Muscle of arm (tissue), 12 donors: Measurements from ENCODE around the gene MGAT5. TPM values are rescaled to one million over a fixed set of nuclear protein-coding genes. Genes with fewer than 3 reads are reported as not detected.

ENCODE experiments used
- DNase-seq: peaks from one replicate; pipeline ENCODE4 v3.0.0-alpha.2; 2013
- polyA plus RNA-seq, 12 donors: library from polyadenylated mRNA; unstranded; fragments of 120-200 nt; gene quantifications; one replicate each; pipeline ENCODE4 v1.2.1, GENCODE V29; 2013; ENCODE audit not compliant: insufficient read length in 12 of 12

MGAT5 gene
- polyA plus RNA-seq, 12 donors, result 15.9 to 25.1 (median 20.2) TPM; not detected in 1

DNA sequence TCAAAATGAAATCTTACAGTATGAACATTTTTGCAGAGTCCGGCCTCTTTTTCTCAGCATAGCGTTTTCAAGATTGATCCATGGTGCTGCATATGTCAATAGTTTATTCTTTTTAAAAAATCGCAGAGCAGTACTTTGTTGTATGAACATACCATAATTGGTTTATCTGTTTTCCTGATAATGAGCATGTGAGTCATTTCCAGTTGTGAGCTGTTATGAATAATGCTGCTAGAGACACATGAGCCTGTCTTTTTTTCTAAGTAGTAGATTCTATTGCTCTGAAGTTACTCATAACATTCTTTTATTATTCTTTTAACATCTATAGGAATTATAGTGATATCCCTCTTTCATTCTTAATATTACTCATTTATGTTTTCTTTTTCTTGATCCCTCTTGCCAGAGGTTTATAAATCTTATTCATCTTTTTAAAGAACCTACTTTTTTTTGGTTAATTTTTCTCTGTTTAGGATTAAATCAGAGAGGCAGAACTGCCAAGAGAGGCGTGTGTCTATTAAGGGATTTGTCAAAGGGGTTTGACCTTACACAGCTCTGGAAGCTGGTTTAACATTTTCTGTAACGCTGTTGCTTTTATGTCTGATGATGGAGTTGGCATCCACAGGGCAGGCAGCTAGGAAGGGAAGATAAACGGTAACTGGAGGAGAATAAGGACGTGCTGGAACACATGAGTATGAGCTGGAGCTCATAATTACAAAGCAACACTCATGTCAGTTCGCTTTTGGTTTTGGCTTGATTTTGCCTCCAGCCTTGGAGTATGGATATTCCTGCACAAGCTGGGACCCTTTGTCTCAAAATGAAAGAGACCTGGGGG, 47.4 kb downstream of the MGAT5 start:
- DNase-seq, result no peak

DNA sequence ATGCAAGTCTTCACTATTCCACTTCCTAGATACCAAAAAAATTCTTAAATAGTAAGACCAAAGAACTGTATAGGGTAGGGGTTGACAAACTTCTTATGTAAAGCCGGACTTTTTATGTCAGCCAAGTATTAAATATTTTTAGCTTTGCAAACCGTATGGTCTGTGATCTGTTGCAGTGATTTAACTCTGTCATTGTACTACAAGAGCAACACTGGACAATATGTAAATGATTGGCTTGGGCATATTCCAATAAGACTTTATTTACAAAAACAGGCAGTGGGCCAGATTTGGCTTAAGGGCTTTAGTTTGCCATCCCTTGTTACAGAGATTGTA, 48.0 kb downstream of the MGAT5 start:
- no peak for DNase-seq

DNA sequence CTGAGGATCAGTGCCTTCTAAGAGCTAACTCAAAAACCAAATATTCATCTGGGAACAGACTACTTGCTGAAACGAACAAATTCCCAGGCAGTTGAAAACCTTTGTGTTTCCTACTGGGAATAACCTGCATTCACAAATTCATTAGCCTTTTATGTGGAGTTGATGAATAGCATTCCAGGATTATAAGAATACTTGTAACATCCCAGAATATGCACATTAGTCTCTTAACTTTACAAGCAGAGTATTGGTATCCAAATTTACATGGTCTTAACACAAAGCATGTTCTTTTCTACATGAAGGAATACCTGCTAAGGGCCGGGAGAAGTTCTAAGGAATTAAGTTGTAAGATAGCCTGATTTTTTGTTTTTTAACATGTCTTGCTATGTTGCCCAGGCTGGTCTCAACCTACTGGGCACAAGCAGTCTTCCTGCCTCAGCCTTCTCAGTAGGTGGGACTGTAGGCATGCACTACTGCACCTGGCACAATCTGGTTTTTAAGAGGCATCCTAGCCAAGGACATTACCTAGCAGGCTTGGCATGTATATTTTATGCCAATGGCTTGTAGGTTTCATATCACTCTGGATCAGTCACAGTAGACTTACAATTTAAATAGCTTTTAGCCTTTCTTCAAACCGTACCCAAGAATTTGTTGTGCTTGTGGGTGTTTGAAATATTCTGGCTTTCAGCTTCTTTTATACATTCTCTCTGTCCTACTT, 50.7 kb downstream of the MGAT5 start:
- DNase-seq, result no peak

DNA sequence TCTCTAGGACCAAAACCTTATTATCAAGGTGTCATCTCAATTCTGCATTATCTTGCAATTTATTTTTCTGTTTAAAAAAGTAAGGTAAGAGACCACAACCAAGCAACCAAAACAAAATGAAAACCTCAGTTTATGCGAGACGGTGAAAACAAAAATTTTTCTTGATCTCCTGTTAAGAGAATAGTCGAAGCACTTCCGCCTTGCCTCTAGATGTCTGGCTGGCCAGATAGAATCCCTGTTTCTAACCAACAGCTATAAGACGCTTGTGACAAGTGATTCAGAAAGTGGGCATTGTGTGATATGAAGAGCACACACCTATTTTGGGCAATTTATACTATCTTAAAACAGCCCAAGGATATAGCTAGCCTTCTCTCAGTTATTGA, 51.2 kb downstream of the MGAT5 start:
- no peak for DNase-seq

DNA sequence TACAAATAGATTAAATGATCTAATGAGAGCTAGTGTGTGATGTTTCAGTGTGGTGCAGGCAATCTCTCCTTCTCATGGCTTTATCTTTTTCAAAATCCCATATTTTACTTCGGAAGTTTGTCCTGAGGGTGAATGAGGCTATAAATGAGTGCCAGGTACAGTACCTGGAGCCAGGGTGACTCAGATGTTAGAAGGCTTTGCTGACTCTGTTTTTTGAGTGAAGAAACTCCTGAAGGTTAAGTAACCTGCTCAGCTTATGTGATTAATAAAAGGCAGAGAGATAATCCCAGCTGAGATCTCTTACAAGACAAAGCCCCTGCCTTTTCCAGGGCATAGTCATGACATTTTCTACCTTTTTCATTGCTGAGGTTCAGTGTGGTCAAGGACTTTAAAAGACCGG, 52.6 kb downstream of the MGAT5 start:
- DNase-seq, result no peak

DNA sequence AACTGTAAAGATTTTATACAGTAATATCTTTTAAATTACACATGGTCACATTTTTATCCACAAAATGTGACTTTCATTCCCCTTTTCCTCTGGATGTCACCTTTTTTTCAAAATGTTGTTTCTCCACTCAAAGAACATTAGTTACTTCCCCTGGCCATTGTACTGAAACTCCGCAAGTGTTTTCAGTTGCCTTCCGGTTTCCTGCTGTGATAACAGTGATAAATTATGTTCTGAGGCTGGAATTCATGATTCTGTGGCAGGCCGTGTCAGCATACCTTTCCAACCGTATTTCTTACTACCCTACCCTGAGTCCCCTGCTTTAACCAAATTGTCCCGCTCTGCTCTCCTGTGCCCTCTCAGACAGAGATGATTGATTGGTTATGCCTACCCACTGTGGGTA, 53.5 kb downstream of the MGAT5 start:
- DNase-seq, result no peak

DNA sequence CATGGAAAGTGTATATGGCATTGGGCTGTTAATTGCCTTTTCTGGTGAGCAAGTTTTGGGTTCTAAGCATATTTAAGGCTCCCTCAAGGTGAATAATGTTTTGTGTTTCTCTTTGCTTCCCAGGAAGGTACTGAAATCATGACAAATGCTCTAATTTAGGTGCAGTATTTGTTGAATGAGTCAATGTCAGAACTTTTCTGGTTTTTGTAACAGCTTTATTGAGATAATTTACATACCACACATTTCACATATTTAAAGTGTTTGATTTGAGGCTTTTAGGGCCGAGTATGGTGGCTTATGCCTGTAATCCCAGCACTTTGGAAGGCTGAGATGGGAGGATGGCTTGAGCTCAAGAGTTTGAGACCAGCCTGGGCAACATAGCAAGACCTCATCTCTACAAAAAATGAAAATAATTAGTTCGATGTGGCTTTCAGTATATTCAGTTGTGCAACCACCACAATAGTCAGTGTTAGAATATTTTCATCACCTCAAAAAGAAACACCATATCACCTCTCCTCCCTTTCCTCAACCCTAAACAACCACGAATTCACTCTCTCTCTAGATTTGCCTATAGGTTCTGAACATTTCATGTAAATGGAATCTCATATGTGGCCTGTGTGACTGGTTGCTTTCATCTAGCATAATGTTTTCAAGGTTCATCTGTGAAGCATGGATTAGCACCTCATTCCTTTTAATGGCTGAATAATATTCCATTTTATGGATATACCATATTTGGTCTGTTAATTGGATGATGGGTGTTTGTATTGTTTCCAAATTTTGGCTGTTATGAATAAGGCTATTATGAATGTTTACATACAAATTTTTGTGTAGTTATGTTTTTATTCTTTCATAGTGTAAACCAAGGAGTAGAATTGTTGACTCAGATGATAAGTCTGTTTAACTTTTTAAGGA, 54.9 kb downstream of the MGAT5 start:
- no peak for DNase-seq

DNA sequence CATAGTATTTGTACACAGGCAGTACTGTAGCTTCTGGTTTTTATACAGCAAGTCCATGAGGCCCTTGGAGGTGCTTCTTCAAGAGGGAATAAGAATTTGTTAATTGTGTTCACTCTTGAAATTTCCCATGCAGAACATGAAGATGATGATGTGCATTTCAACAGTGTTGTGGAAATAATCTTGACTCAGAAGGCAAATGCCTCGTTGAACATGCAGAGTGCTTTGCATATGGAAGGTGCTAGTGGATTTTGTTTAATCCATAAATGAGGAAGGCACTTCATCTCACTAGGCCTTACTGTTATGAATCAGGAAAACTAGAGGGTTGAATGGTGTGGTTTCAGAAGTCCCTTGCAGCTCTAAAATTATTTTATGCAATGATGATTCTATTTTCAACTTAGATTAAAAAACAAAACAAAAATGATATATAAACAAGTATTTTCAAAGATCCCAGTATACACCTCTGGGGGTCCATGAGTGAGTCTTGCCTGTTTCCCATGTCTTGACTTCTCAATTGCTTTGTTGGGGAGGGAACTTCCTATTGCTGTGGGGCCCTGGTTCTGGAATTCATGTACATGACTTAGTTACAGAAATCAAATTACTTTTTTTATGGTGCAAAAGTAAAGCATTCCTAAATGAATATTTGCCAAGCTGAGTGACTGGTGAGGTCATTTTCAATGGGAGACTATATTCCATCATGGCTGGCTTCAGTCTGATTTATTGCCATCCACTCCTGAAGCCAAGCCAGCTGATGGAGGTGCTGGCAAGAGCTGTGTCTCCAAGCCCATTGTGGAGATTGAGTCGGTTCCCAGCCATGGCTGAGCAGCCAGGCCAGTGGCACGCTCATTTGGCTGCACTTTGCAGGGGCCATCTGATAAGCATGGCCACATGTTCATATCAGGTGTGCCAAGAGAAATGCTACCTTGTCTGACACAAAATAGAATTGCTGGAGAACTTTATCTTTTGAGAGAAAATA, 56.5 kb downstream of the MGAT5 start:
- DNase-seq, result no peak

DNA sequence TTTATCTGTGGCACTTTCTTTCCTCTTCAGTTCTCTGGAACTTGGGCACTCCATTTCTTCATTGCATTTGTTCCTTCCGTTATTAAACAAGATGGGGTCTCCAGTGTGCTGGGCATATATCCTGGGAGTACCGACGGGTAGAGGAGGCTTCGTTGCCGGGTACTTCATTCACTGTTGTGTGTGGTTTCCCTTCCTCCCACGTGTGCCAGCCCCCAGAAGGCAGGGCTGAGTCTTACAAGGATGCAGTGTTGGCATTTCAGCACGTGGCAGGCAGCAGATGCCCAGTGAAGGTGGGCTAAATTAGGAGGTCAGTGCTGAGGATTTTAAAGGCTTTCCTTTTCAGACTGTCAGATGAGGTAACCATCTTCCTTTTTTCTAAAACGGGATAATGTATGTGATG, 58.6 kb downstream of the MGAT5 start:
- DNase-seq, result no peak

DNA sequence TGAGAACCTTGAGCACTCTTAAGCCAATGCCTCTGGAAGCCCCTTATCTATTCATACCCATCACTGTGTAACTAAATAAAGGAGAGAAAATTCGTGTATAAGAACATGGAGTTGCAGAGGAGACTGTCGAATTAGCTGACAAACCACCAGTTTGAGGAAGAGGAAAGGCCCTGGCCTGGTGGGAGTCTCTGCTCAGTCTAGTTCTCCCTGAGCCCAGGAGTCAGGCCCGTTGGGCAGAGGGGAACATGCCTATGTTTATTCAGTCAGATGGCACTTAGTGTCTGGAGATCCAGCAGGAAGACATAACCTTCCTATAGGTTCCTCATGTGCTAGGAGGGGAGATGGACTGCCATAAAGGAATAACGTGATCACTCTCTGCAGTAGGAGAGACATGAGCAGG, 60.3 kb downstream of the MGAT5 start:
- DNase-seq, result no peak

DNA sequence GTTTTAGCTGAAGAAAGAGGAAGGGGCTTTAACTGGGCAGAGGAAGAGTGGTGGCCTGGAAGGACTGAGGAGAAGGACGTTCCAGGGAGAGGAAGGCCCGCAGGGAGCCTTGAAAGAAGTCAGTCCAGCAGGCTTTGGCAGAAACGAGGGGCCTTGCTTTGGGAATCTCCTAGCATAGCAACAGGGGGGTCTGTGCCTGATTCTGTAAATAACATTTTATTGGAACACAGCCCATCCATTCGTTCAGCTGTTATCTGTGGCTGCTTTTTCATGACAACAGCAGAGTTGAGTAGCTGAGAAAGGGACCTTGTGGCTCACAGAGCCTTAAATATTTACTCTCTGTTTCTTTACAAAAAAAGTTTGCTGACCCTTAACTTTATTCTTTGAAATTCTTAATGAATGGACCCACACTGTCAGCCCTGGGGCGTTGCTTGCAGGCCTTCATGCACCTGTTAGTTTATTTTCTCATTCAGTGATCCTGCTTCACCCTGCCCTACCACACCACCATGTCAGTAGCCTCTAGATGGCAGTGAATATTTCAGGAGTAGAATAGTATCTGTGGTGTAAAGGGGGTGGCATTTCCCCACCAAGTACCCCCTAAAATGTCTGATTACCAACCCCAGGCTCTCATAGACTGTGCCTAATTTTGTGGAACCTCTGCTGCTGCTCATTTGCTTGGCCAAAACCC, 61.0 kb downstream of the MGAT5 start:
- peak; percentile 55 for DNase-seq

DNA sequence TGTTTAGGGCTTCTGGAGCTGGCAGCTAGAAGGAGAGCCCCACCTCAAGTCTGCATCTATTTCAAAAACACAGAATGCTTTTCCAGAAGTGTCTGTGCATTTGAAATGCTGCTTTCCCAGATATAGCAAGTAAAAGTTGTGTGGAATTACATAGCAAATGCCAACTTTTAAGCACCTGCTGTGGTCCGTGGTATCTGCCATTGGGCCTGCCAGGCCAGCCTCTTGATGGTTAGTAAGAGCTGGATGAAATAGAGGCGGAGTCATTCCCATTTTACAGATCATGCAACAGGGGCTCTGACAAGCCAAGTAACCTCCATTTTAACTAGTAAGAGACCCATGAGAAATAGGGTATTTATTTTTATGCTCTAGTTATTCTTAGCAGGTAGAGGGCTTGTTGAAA, 61.6 kb downstream of the MGAT5 start:
- no peak for DNase-seq

DNA sequence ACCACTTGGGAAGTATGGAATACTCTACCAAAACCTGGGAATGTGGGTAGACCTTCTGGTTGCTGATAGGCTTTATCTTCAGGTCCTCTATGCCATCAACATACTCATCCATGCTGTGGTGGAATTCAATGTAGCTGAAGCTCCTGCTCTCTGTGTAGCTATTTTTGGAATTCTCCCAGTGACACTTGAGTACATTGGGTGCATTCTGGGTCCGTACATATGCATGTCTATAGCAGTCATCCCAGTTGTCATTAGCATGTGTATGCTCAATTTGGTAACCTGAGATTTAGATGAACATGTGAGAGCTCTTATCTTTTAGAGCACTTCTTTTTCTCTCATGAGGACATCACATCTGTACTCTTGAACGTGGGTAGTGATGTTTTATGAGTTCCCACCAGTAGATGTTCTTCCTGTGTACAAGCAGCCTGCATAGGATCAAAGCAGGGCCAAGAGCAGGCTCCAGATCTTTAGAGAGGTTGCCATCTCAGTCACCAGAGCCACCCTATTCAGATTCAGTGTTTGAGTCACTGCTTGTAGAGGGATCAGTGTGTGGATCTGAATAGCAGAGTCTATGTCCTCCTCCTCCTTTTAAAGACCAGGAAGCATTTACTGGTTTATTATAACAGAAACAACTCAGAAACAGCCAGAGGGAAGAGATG, 65.9 kb downstream of the MGAT5 start:
- no peak for DNase-seq

DNA sequence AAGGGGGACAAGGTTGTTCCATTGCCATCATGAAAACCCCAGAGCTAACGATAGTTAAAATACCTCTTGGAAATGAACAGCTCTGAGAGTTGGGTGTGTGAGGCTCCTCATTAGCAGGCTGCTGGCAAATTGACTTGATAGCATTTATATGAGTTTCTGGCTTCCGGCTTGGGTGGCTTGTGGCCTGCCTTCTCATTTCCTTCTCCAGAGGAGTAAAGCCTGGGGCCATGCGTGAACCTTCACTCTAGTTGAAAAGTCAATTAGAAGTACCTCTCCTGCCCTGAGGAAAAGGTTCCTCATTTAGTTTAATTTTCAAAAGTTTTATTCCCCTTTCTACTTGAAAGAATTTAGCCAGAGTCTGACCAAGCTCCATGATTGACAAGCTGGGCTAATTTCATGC, 67.1 kb downstream of the MGAT5 start:
- DNase-seq, result no peak

DNA sequence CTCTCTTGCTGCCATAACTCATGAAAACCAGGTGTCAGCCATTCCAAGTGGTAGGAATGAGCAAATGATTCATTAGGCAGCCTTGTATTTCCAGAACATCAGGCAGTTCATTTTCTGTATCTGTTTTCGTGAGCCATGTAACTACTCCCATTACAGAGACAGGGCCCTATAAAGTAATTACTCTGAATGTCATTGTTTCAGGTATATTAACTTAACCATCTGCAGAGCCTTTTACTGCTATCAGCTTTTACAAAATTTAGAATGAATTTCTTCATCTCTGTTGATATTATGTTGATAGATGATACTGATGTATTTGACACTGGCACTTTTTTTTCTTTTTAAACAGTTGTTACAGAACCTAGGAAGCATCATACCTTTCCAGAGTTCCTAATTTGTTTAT, 69.9 kb downstream of the MGAT5 start:
- DNase-seq, result no peak

DNA sequence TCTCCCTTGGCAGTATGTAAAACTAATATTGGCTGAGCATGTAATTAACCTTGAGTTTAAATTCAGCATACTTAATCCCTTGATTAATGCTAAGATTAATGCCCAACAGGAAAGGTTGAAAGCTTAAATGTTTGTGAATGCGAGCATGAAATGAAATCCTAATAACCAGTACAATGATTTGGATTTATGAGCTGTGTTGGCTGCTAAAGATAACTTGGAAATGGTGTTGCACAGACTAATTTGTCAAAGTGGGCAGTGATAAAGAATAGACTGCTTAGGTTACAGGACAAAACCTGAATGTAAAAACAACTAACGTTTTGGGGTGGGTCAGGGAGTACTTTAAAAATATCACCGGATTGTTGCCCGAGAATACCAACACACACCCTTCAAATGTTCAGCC, 70.6 kb downstream of the MGAT5 start:
- no peak for DNase-seq

DNA sequence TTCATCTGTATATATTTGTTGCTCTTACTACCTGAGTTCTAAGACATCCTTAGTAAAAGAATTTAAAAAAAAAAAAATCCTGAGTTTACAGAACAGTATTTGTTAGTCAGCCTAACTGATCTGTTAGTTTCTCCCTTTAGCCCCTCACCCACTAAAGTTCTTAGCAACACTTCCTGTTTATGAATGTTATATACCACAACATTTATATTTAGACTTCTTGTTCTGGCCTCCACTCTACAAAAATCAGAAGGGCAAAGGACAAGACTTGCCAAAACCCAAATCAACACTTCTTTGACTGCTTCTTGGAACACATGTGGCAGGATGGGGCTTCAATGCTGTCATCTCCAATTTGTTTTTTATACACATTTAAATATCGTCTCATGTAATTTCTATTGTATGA, 71.1 kb downstream of the MGAT5 start:
- DNase-seq, result no peak

DNA sequence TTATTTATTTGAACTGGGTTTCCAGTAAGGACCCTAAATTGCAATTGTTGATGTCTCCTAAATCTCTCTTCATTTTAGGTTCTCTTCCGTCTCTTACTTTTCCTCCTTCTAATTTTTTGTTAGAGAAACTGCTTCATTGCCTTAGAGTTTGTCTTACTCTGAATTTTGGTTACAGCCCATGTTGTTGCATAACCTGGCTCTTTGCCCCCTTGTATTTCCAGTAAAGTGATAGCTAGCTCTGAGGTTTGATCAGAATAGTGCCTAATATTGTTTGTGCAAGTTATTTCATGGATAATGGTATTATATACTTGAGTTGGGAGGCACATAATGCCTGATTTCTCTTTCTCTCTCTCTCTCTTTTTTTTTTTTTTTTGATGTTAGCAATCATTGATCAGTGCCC, 71.8 kb downstream of the MGAT5 start:
- DNase-seq, result no peak

DNA sequence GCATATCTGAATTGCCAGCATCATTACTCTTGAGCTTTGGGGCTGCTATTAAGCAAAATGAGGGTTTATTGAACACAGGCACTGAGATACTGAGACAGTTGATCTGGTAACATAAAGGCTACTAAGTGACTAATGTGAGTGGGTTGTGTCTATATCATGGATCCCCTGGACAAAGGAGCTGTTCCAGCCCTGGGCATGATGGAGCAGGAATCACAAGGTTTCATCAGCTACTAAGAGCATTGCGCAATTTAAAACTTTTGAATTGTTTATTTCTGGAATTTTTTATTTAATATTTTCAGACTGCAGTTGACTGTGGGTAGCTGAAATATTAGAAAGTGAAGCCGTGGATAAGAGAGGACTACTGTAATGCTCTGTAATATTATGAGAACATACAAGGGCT, 73.5 kb downstream of the MGAT5 start:
- DNase-seq, result no peak

DNA sequence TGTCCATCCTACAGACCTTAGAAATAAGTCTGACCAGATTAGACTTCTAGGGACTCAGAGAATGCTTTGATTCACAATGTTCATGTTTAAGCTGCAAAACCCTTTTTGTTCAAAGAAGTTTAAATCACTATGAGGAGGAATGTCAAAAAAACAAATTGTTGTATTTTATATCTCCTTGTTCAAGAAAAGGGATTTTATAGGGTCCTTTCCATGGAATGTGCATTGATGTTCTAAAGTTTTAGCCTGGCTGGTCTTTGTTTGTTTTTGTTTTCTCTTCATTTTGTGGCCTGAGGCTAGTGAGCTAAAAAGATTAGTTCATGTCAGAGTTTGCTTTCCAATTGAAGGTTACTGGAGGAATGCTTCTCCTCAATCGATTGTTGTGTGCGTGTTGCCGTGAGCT, 77.2 kb downstream of the MGAT5 start:
- DNase-seq, result no peak
